ENCODE results near the gene BAZ2B. TPM values are rescaled to one million over a fixed set of nuclear protein-coding genes. Genes with fewer than 3 reads are reported as not detected.

The BAZ2B gene
- total RNA-seq, 2 donors from 2014 or later: 60.8 to 84.5 TPM

Small RNA genes within 50 kb of the gene (small RNA-seq; reads per million reads assigned to genes)
- 0 reads per million in 2 donors for gene RF00019

Other genes starting within 250 kb of the BAZ2B start
- 100 to 1,000 TPM in 1 of 2 donors, 10 to 100 TPM in 1; 60.7 to 119 TPM for gene MARCHF7, start 96.0 kb upstream of the BAZ2B start, total RNA-seq
- gene CD302, start 181.7 kb upstream of the BAZ2B start, total RNA-seq: 10 to 100 TPM; 39.3 to 40.4 TPM